Measurements from ENCODE around the gene SPAG5.

- no peak for TF ChIP-seq CTCF (IDR thresholded peaks at IDR 0.05)
- TF ChIP-seq POLR2AphosphoS5 (IDR thresholded peaks at IDR 0.05): no peak
- no peak for TF ChIP-seq POLR2A (IDR thresholded peaks at IDR 0.05)
Measured at GRCh38 chr17:28615260-28615940, 16.6 kb upstream of the SPAG5 start.
